K562 (cell line): Measurements from ENCODE around the gene FAM168B. TPM values are rescaled to one million over a fixed set of nuclear protein-coding genes. Genes with fewer than 3 reads are reported as not detected.

Experiments
- ARNT ChIP-seq, 2 experiments: fragments of 450-650 bp; IDR thresholded peaks; 2 replicates each; pipeline ENCODE4 v1.6.1; 2016; ENCODE audit warnings: mild to moderate bottlenecking in 1 of 2
- BDP1 ChIP-seq: IDR thresholded peaks from 3 replicates; pipeline ENCODE4 v1.6.1; 2011; ENCODE audit not compliant: insufficient read length, insufficient read depth
- BHLHE40 ChIP-seq: IDR thresholded peaks from 2 replicates; pipeline ENCODE4 v1.6.1; 2011; ENCODE audit warnings: low read length, improper control_type of control experiment
- CC2D1A ChIP-seq: fragments of 450-650 bp; IDR thresholded peaks from 2 replicates; pipeline ENCODE4 v1.6.1; 2017; ENCODE audit warnings: mild to moderate bottlenecking
- CEBPB ChIP-seq: fragments of 450-650 bp; IDR thresholded peaks from 2 replicates; pipeline ENCODE4 v1.6.1; 2016; ENCODE audit warnings: missing genetic modification characterization, missing compliant biosample characterization
- GABPA ChIP-seq: fragments of 200-800 bp; sonication (Bioruptor generic); conservative IDR thresholded peaks from 2 replicates; pipeline ENCODE4 v1.6.1; 2016; ENCODE audit warnings: low read depth, missing genetic modification characterization, missing compliant biosample characterization
- JUND ChIP-seq, 2 experiments: IDR thresholded peaks; 2 replicates in 1 of 2; 3 replicates in 1 of 2; pipeline ENCODE4 v1.6.1; 2011; ENCODE audit warnings: borderline replicate concordance in 2 of 2, low read depth in 2 of 2, low read length in 2 of 2, improper control_type of control experiment in 1 of 2, missing biosample characterization in 1 of 2, missing genetic modification characterization in 1 of 2, missing genetic modification reagents in 1 of 2
- MYC ChIP-seq, 2 experiments: fragments of 250-450 bp in 1 of 2; sonication (Bioruptor Pico) in 1 of 2; IDR thresholded peaks; 2 replicates each; pipeline versions ENCODE4 v1.5.1 to v1.6.1; 2012 to 2021; ENCODE audit warnings: low read depth in 2 of 2, borderline replicate concordance in 1 of 2, improper control_type of control experiment in 1 of 2, low read length in 1 of 2, mild to moderate bottlenecking in 1 of 2, moderate library complexity in 1 of 2
- NKRF ChIP-seq: fragments of 450-650 bp; IDR thresholded peaks from 2 replicates; pipeline ENCODE4 v1.6.1; 2016; ENCODE audit warnings: borderline replicate concordance
- NR2C2 ChIP-seq, 2 experiments: fragments of 200-800 bp in 1 of 2; sonication (Bioruptor generic) in 1 of 2; sonication (generic) in 1 of 2; formaldehyde crosslinking in 1 of 2; IDR thresholded peaks; 2 replicates each; pipeline versions ENCODE4 v1.6.1 to v1.8.0; 2016 to 2022; ENCODE audit warnings: mild to moderate bottlenecking in 1 of 2, missing compliant biosample characterization in 1 of 2, missing genetic modification characterization in 1 of 2, missing genetic modification reagents in 1 of 2
- PKNOX1 ChIP-seq: fragments of 450-650 bp; IDR thresholded peaks from 2 replicates; pipeline ENCODE4 v1.6.1; 2016
- POLR2H ChIP-seq: IDR thresholded peaks from 2 replicates; pipeline ENCODE4 v1.6.1; 2016; ENCODE audit warnings: missing genetic modification characterization, low read depth, mild to moderate bottlenecking, control low read depth, missing compliant biosample characterization, moderate library complexity
- PRDM10 ChIP-seq: fragments of 450-650 bp; IDR thresholded peaks from 2 replicates; pipeline ENCODE4 v1.6.1; 2018; ENCODE audit not compliant: partially characterized antibody
- TAF7 ChIP-seq: fragments of 450-650 bp; IDR thresholded peaks from 2 replicates; pipeline ENCODE4 v1.6.1; 2016; ENCODE audit warnings: missing genetic modification characterization, missing compliant biosample characterization
- TFAP4 ChIP-seq: sonication (generic); formaldehyde crosslinking; IDR thresholded peaks from 2 replicates; pipeline ENCODE4 v1.8.0; 2022; ENCODE audit warnings: missing genetic modification reagents, mild to moderate bottlenecking, moderate library complexity, borderline replicate concordance
- ZNF324 ChIP-seq: fragments of 250-450 bp; sonication (Bioruptor Pico); IDR thresholded peaks from 2 replicates; pipeline ENCODE4 v1.4.0; 2020; ENCODE audit warnings: mild to moderate bottlenecking
- ZNF583 ChIP-seq: fragments of 250-450 bp; sonication (Bioruptor Pico); IDR thresholded peaks from 2 replicates; pipeline ENCODE4 v1.4.0; 2020
- ZNF75A ChIP-seq: fragments of 450-650 bp; formaldehyde crosslinking; IDR thresholded peaks from 2 replicates; pipeline ENCODE4 v1.4.0; 2020; ENCODE audit warnings: mild to moderate bottlenecking
- polyA plus RNA-seq, 8 experiments: library from polyadenylated mRNA; depleted of rRNA in 4 of 8; stranded (reverse) in 5 of 8; unstranded in 3 of 8; fragments of >200 nt; fragmentation: Nextera tagmentation in 2 of 8; fragmentation: Illumina TruSeq in 1 of 8; extraction: Ambion mirVana in 2 of 8; extraction: Trizol in 1 of 8; gene quantifications; 2 replicates each; pipeline versions ENCODE4 v1.2.1 to v1.2.3, GENCODE V29; 2011 to 2014; ENCODE audit warnings: inconsistent platforms in 1 of 8, missing spikeins in 1 of 8
- total RNA-seq, 7 experiments: library from RNA; depleted of rRNA in 6 of 7; stranded (reverse); fragments of >200 nt in 6 of 7; fragmentation: Illumina TruSeq in 2 of 7; extraction: Trizol in 2 of 7; gene quantifications; 2 replicates each; pipeline versions ENCODE4 v1.2.1 to v1.2.3, GENCODE V29; 2011 to 2021; ENCODE audit warnings: low replicate concordance in 1 of 7

Gene FAM168B
- total and polyA plus RNA-seq, 9 of the 15 experiments (the other 6 are each of a cell fraction or from before 2014, with no cell fraction given) = 3.3 to 76.0 (median 46.1) TPM

GRCh38 chr2:131104487-131105155 is 11.4 kb upstream of the FAM168B start (continued):
- TF ChIP-seq ARNT (IDR thresholded peaks at IDR 0.05) (peak in 1 of 2 experiments; percentile 64; a peak in 1 of 4 replicates), MYC (IDR thresholded peaks at IDR 0.05; ENCODE audit: low read depth, low read length) (peak; percentile 79), MYC (CRISPR knock-in tag; IDR thresholded peaks at IDR 0.05; ENCODE audit: borderline replicate concordance, low read depth) (no peak), BHLHE40 (peak; percentile 81), POLR2H (peak; percentile 68; the same call in 1 of the 2 replicates), NR2C2 (CRISPR knock-in tag; IDR thresholded peaks at IDR 0.05) (no peak), NR2C2 (tag; IDR thresholded peaks at IDR 0.05) (peak; percentile 85), CEBPB (tag) (peak; percentile 37; the same call in 1 of the 2 replicates), CC2D1A (peak; percentile 33; the same call in 1 of the 2 replicates), TAF7 (tag) (no peak), ZNF583 (CRISPR knock-in tag) (no peak), JUND (IDR thresholded peaks at IDR 0.05; ENCODE audit: borderline replicate concordance, low read depth, low read length) (peak; percentile 79; the same call in 1 of the 2 replicates), JUND (tag; IDR thresholded peaks at IDR 0.05; ENCODE audit: borderline replicate concordance, low read depth, low read length) (peak; percentile 81; the same call in 2 of the 3 replicates), TFAP4 (peak; percentile 93), NKRF (peak; percentile 71; the same call in 1 of the 2 replicates), BDP1 (no peak), GABPA (tag) (peak; percentile 80), PRDM10 (peak; percentile 97), ZNF75A (no peak), ZNF324 (no peak), PKNOX1 (peak; percentile 45)
